K562 (cell line): Measurements from ENCODE around the gene DAPK2. TPM values are rescaled to one million over a fixed set of nuclear protein-coding genes. Genes with fewer than 3 reads are reported as not detected.

ENCODE experiments used
- ATAC-seq: fragments of 200-7000 bp; cut with Tn5 transposase; 3 replicates; pipeline ENCODE4 v1.9.1; 2020; ENCODE audit warnings: moderate library complexity
- BruUV-seq: library from RNA; stranded (reverse); fragments of 400-500 nt; replicated peaks from 2 replicates; lab custom pipeline; 2021; lab: Mats Ljungman, UMichigan
- CTCF ChIA-PET: fragments of 300-600 bp; formaldehyde crosslinking; extraction: SDS; loops from one replicate; lab custom pipeline; 2021; ENCODE audit warnings: low intra/inter-chr PET ratio; lab: Yijun Ruan, JAX
- POLR2A ChIA-PET: fragments of 300-600, 350-650 bp; sonication (Branson Sonifier 250); formaldehyde crosslinking; extraction: SDS; loops from one replicate; lab custom pipeline; 2021; ENCODE audit warnings: antibody characterized with exemption, inconsistent platforms; lab: Yijun Ruan, JAX
- DNase-seq, 4 experiments: peaks; one replicate each; pipeline versions ENCODE4 v3.0.0 to v3.0.0-alpha.2; 2011 to 2018; ENCODE audit warnings: low spot score in 3 of 4, mixed read lengths in 3 of 4; ENCODE audit errors: extremely low read depth in 1 of 4
- FAIRE-seq: peaks from 2 replicates; lab custom pipeline; 2011; peaks lifted over from hg19 to GRCh38; lab: Jason Lieb, UNC
- H2AFZ ChIP-seq: 2 replicates; pipeline ENCODE4 v1.6.0; 2011; ENCODE audit warnings: low read depth, low read length, control low read depth, inconsistent platforms
- H3K27ac ChIP-seq: fragments of 200-600 bp; 3 replicates; pipeline ENCODE4 v1.8.0; 2011; ENCODE audit warnings: low read depth, mild to moderate bottlenecking, control low read depth, inconsistent platforms, low read length, moderate library complexity, mixed read lengths; ENCODE audit errors: extremely low read depth
- H3K27me3 ChIP-seq, 2 experiments: fragments of 300-600 bp in 1 of 2; 2 replicates in 1 of 2; 3 replicates in 1 of 2; pipeline versions ENCODE4 v1.6.0 to v1.8.0; 2011; ENCODE audit warnings: inconsistent platforms in 2 of 2, low read length in 2 of 2, mild to moderate bottlenecking in 1 of 2, mixed read lengths in 1 of 2, moderate library complexity in 1 of 2; ENCODE audit not compliant: control insufficient read depth in 2 of 2, insufficient read depth in 2 of 2
- H3K36me3 ChIP-seq: fragments of 300-600 bp; 3 replicates; pipeline ENCODE4 v1.8.0; 2011; ENCODE audit warnings: mild to moderate bottlenecking, low read length, inconsistent platforms; ENCODE audit not compliant: control insufficient read depth, insufficient read depth
- H3K4me1 ChIP-seq, 2 experiments: fragments of 200-600 bp in 1 of 2; replicated peaks in 1 of 2; 2 replicates in 1 of 2; 3 replicates in 1 of 2; pipeline versions ENCODE4 v1.5.1 to v1.8.0; 2011; ENCODE audit warnings: inconsistent platforms in 2 of 2, low read length in 2 of 2, mild to moderate bottlenecking in 1 of 2, mixed read lengths in 1 of 2, moderate library complexity in 1 of 2; ENCODE audit not compliant: control insufficient read depth in 2 of 2, insufficient read depth in 2 of 2
- H3K4me2 ChIP-seq: 2 replicates; pipeline ENCODE4 v1.6.1; 2011; ENCODE audit warnings: low read length, control low read depth, inconsistent platforms, mixed read lengths; ENCODE audit not compliant: insufficient read depth
- H3K4me3 ChIP-seq: fragments of 200-600 bp; sonication (generic), shearing (Covaris generic); 2 replicates; pipeline ENCODE4 v1.5.1; 2016; ENCODE audit warnings: control low read depth, inconsistent platforms
- H3K79me2 ChIP-seq: fragments of 200-600 bp; 3 replicates; pipeline ENCODE4 v1.8.0; 2011; ENCODE audit warnings: low read length, inconsistent platforms; ENCODE audit not compliant: control insufficient read depth, insufficient read depth
- H3K9ac ChIP-seq, 2 experiments: 2 replicates each; pipeline versions ENCODE4 v1.6.0 to v1.6.1; 2011; ENCODE audit warnings: low read depth in 2 of 2, low read length in 2 of 2, control low read depth in 1 of 2, inconsistent platforms in 1 of 2, mild to moderate bottlenecking in 1 of 2, mixed read lengths in 1 of 2; ENCODE audit not compliant: insufficient read depth in 1 of 2
- H3K9me1 ChIP-seq: one replicate; pipeline ENCODE4 v1.6.0; 2011; ENCODE audit warnings: inconsistent platforms, mild to moderate bottlenecking, low read length, moderate library complexity; ENCODE audit not compliant: control insufficient read depth, insufficient read depth
- H3K9me3 ChIP-seq: replicated peaks from 2 replicates; pipeline ENCODE4 v1.5.1; 2011; ENCODE audit warnings: low read depth, low read length, inconsistent platforms; ENCODE audit not compliant: control insufficient read depth, insufficient read depth
- H4K20me1 ChIP-seq: replicated peaks from 2 replicates; pipeline ENCODE4 v1.6.1; 2011; ENCODE audit warnings: low read length, inconsistent platforms, mixed read lengths; ENCODE audit not compliant: control insufficient read depth, insufficient read depth
- MYC ChIP-seq, 2 experiments: fragments of 250-450 bp in 1 of 2; sonication (Bioruptor Pico) in 1 of 2; IDR thresholded peaks; 2 replicates each; pipeline versions ENCODE4 v1.5.1 to v1.6.1; 2012 to 2021; ENCODE audit warnings: low read depth in 2 of 2, borderline replicate concordance in 1 of 2, improper control_type of control experiment in 1 of 2, low read length in 1 of 2, mild to moderate bottlenecking in 1 of 2, moderate library complexity in 1 of 2
- POLR2B ChIP-seq: fragments of 450-650 bp; IDR thresholded peaks from 2 replicates; pipeline ENCODE4 v1.6.1; 2018; ENCODE audit warnings: low read depth; ENCODE audit not compliant: partially characterized antibody
- SAFB ChIP-seq: fragments of 200-400 bp; formaldehyde crosslinking; IDR thresholded peaks from 2 replicates; pipeline ENCODE4 v1.6.1; 2017; ENCODE audit warnings: low read depth, low read length, borderline replicate concordance
- SMC3 ChIP-seq: conservative IDR thresholded peaks from 2 replicates; pipeline ENCODE4 v1.6.1; 2011; ENCODE audit warnings: low read depth, low read length, improper control_type of control experiment; ENCODE audit not compliant: insufficient read depth
- SOX6 ChIP-seq: fragments of 450-650 bp; IDR thresholded peaks from 2 replicates; pipeline ENCODE4 v1.6.1; 2014; ENCODE audit warnings: mild to moderate bottlenecking
- WHSC1 ChIP-seq: IDR thresholded peaks from one replicate; pipeline ENCODE4 v1.6.1; 2012; ENCODE audit warnings: low read length, control low read depth, inconsistent platforms
- WGBS: fragments of 100-300 bp; shearing (Covaris generic); methylation state at CpG from one replicate; pipeline ENCODE4 v1.1.6; 2016; ENCODE audit warnings: low coverage, mixed read lengths; ENCODE audit not compliant: insufficient coverage; ENCODE audit errors: missing lambda C conversion rate; 5-methylcytosine and 5-hydroxymethylcytosine counted together
- in situ Hi-C: fragments of 300-500 bp; cut with MboI; formaldehyde crosslinking; loops from 4 replicates; pipeline ENCODE4 v1.15.0; 2018; ENCODE audit warnings: inconsistent platforms, mixed read lengths
- intact Hi-C: fragments of 100-400 bp; cut with micrococcal nuclease; formaldehyde crosslinking; loops from 2 replicates; pipeline ENCODE4 v1.14.2; 2022
- polyA plus RNA-seq, 8 experiments: library from polyadenylated mRNA; depleted of rRNA in 4 of 8; stranded (reverse) in 5 of 8; unstranded in 3 of 8; fragments of >200 nt; fragmentation: Nextera tagmentation in 2 of 8; fragmentation: Illumina TruSeq in 1 of 8; extraction: Ambion mirVana in 2 of 8; extraction: Trizol in 1 of 8; gene quantifications; 2 replicates each; pipeline versions ENCODE4 v1.2.1 to v1.2.3, GENCODE V29; 2011 to 2014; ENCODE audit warnings: inconsistent platforms in 1 of 8, missing spikeins in 1 of 8
- total RNA-seq, 7 experiments: library from RNA; depleted of rRNA in 6 of 7; stranded (reverse); fragments of >200 nt in 6 of 7; fragmentation: Illumina TruSeq in 2 of 7; extraction: Trizol in 2 of 7; gene quantifications; 2 replicates each; pipeline versions ENCODE4 v1.2.1 to v1.2.3, GENCODE V29; 2011 to 2021; ENCODE audit warnings: low replicate concordance in 1 of 7
- TF ChIP-seq, protein P1 (sequence below): sonication (generic); formaldehyde crosslinking; IDR thresholded peaks from 2 replicates; pipeline ENCODE4 v1.8.0; 2023; ENCODE audit warnings: mild to moderate bottlenecking, missing genetic modification reagents
- TF ChIP-seq, protein P2 (sequence below): IDR thresholded peaks from 2 replicates; pipeline ENCODE4 v1.6.1; 2016; ENCODE audit warnings: missing genetic modification characterization, missing compliant biosample characterization

Gene DAPK2
- total and polyA plus RNA-seq, 9 of the 15 experiments (the other 6 are each of a cell fraction or from before 2014, with no cell fraction given): 0.14 to 5.2 (median 2.2) TPM

DNA sequence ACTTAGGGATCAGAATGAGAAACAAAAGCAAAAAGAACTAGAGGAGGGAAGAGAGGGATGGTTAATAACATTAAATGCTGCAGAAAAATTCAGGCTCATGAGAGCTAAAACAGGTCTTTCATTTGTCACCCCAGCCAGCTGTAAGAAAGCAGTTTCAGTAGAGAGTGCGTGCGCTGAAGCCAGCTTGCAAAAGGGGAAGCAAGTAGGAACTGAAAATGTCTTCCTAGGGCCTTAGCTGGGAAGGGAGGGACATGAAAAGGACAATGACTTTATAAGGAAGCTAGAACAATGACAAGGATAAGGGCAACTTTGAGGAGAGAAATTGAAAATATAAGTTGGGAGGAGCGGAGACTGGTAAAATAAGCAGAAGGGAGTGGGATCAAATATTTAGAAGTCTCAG lies 44.2 kb upstream of the DAPK2 start:
- BruUV-seq: no TSS peak
- Histone ChIP-seq H3K79me2 (peaks cover 72% of the 10 kb centered on the region), H3K9ac (no peak overlapping the region), H3K9me1 (no peaks in the 10 kb centered on the region), H3K4me3 (no peak overlapping the region), H3K27ac (peak overlapping the region; percentile 2; the same call in 2 of the 3 replicates), H3K27me3 (no peaks in the 10 kb centered on the region), H3K9me3 (0 out of 2 replicates have a peak, but pooled peaks cover 2% of the 10 kb centered on the region), H4K20me1 (no peaks in the 10 kb centered on the region), H3K4me1 (peaks cover 5 to 22% of the 10 kb centered on the region in 2 experiments), H2AFZ (no peak overlapping the region), H3K36me3 (peaks cover 42% of the 10 kb centered on the region; the same call in 2 of the 3 replicates), H3K4me2 (no peak overlapping the region)
- 93% methylated on average over 3 of the region's 3 CpGs for WGBS
- TF ChIP-seq SAFB (no peak), SOX6 (peak; percentile 8; the same call in 1 of the 2 replicates)
- in situ Hi-C loops (no loop called here), intact Hi-C loops (no loop called here)
- no peak for DNase-seq
- FAIRE-seq: no peak
- ChIA-PET POLR2A (interaction anchor here (0.5 to 1.2 kb wide), 2 partner anchors 16 to 658 kb away, joined by 3 to 4 read pairs; no protein-coding TSS in a partner anchor), CTCF (interaction anchor here (3.1 kb wide), 1 partner anchor 338 kb away, joined by 18 read pairs; no protein-coding TSS in a partner anchor)
- ATAC-seq: no peak

DNA sequence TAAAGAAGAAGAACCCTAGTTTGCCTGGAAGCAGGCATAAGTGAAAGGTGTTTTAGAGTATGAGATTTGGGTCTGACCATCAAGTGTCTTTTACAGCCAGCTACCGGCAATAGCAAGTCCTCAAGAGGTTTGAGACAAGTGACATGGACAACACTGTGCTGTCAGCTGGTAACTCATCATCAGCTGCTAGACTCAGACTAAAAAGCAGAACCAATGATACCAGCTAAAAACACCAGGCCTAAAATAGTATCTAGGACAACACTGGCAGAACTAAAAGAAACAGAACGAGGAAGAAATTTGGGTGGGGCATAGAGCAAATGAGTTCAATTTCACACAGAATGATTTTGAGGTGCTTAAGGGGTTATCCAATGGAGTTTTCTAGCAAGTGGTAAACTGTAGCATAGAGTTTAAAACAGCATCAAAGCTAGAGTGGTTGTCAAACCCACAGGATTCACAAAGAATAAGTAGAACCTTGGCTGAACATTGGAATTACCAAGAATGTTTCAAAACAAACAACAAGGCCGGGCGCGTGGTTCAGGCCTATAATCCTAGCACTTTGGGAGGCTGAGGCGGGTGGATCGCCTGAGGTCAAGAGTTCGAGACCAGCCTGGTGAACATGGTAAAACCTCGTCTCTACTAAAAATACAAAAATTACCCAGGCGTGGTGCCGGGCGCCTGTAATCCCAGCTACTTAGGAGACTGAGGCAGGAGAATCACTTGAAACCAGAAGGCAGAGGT lies 43.4 kb upstream of the DAPK2 start:
- Histone ChIP-seq H2AFZ (no peak overlapping the region), H3K4me1 (peaks cover 5 to 14% of the 10 kb centered on the region in 2 experiments; a peak in 4 of 5 replicates), H3K27me3 (no peaks in the 10 kb centered on the region), H4K20me1 (no peaks in the 10 kb centered on the region), H3K9me1 (no peaks in the 10 kb centered on the region), H3K9ac (no peak overlapping the region), H3K79me2 (peaks cover 64% of the 10 kb centered on the region), H3K36me3 (peaks cover 47% of the 10 kb centered on the region; the same call in 2 of the 3 replicates), H3K4me2 (no peak overlapping the region), H3K4me3 (no peak overlapping the region), H3K27ac (peak overlapping the region; percentile 10; the same call in 1 of the 3 replicates), H3K9me3 (0 out of 2 replicates have a peak, but pooled peaks cover 2% of the 10 kb centered on the region)
- FAIRE-seq (no peak), DNase-seq (no peak), ATAC-seq (no peak)
- in situ Hi-C loops: no loop called here
- POLR2A ChIA-PET: interaction anchor here (0.5 kb wide), 1 partner anchor 658 kb away, joined by 4 read pairs; no protein-coding TSS in a partner anchor
- 87% methylated on average over 12 of the region's 12 CpGs for WGBS
- CTCF ChIA-PET: no interaction called here
- intact Hi-C loops: no loop called here
- TF ChIP-seq POLR2B: no peak
- no peak for TF ChIP-seq MYC (IDR thresholded peaks at IDR 0.05; ENCODE audit: low read depth, low read length)
- TF ChIP-seq MYC (CRISPR knock-in tag; IDR thresholded peaks at IDR 0.05; ENCODE audit: borderline replicate concordance, low read depth): no peak
- TF ChIP-seq, protein P1, sequence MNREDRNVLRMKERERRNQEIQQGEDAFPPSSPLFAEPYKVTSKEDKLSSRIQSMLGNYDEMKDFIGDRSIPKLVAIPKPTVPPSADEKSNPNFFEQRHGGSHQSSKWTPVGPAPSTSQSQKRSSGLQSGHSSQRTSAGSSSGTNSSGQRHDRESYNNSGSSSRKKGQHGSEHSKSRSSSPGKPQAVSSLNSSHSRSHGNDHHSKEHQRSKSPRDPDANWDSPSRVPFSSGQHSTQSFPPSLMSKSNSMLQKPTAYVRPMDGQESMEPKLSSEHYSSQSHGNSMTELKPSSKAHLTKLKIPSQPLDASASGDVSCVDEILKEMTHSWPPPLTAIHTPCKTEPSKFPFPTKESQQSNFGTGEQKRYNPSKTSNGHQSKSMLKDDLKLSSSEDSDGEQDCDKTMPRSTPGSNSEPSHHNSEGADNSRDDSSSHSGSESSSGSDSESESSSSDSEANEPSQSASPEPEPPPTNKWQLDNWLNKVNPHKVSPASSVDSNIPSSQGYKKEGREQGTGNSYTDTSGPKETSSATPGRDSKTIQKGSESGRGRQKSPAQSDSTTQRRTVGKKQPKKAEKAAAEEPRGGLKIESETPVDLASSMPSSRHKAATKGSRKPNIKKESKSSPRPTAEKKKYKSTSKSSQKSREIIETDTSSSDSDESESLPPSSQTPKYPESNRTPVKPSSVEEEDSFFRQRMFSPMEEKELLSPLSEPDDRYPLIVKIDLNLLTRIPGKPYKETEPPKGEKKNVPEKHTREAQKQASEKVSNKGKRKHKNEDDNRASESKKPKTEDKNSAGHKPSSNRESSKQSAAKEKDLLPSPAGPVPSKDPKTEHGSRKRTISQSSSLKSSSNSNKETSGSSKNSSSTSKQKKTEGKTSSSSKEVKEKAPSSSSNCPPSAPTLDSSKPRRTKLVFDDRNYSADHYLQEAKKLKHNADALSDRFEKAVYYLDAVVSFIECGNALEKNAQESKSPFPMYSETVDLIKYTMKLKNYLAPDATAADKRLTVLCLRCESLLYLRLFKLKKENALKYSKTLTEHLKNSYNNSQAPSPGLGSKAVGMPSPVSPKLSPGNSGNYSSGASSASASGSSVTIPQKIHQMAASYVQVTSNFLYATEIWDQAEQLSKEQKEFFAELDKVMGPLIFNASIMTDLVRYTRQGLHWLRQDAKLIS (CRISPR knock-in tag): no peak
- TF ChIP-seq WHSC1: no peak
- TF ChIP-seq, protein P2, sequence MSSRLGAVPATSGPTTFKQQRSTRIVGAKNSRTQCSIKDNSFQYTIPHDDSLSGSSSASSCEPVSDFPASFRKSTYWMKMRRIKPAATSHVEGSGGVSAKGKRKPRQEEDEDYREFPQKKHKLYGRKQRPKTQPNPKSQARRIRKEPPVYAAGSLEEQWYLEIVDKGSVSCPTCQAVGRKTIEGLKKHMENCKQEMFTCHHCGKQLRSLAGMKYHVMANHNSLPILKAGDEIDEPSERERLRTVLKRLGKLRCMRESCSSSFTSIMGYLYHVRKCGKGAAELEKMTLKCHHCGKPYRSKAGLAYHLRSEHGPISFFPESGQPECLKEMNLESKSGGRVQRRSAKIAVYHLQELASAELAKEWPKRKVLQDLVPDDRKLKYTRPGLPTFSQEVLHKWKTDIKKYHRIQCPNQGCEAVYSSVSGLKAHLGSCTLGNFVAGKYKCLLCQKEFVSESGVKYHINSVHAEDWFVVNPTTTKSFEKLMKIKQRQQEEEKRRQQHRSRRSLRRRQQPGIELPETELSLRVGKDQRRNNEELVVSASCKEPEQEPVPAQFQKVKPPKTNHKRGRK: no peak
- no peak for TF ChIP-seq SMC3
- no TSS peak for BruUV-seq
